VCaP (cell line): Measurements from ENCODE around the gene MORC4.
A peak's percentile ranks its signal among the peaks of the same experiment; 100 is the strongest.

ENCODE experiments used
- H3K27ac ChIP-seq: fragments of 450-650 bp; 2 replicates; pipeline ENCODE4 v1.5.1; 2017
- TF ChIP-seq, protein P1 (sequence below): fragments of 450-650 bp; conservative IDR thresholded peaks from 2 replicates; pipeline ENCODE4 v1.5.1; 2017; ENCODE audit warnings: mild to moderate bottlenecking, moderate library complexity

Gene MORC4

DNA sequence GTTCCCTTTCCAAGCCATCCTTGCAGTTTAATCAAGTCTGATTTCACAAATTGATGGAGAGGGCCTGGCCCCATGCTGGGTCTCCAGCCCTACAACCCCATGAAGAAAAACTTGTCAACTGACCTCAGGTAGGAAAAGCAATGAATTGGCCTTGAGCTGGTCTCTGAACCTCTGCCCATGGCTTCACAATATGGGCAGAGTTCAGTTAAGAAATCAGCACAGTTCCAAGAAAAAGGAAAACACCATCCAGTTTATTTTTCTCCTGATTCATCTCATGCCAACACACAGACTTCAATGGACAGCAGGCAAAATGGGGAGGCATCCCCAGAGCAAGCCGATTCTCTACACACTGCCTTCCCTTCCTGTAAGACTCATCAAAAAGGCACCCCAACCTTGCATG is 100.2 kb downstream of the MORC4 start:
- TF ChIP-seq, protein P1, sequence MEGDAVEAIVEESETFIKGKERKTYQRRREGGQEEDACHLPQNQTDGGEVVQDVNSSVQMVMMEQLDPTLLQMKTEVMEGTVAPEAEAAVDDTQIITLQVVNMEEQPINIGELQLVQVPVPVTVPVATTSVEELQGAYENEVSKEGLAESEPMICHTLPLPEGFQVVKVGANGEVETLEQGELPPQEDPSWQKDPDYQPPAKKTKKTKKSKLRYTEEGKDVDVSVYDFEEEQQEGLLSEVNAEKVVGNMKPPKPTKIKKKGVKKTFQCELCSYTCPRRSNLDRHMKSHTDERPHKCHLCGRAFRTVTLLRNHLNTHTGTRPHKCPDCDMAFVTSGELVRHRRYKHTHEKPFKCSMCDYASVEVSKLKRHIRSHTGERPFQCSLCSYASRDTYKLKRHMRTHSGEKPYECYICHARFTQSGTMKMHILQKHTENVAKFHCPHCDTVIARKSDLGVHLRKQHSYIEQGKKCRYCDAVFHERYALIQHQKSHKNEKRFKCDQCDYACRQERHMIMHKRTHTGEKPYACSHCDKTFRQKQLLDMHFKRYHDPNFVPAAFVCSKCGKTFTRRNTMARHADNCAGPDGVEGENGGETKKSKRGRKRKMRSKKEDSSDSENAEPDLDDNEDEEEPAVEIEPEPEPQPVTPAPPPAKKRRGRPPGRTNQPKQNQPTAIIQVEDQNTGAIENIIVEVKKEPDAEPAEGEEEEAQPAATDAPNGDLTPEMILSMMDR, result no peak
- H3K27ac ChIP-seq, result no peak overlapping the region

DNA sequence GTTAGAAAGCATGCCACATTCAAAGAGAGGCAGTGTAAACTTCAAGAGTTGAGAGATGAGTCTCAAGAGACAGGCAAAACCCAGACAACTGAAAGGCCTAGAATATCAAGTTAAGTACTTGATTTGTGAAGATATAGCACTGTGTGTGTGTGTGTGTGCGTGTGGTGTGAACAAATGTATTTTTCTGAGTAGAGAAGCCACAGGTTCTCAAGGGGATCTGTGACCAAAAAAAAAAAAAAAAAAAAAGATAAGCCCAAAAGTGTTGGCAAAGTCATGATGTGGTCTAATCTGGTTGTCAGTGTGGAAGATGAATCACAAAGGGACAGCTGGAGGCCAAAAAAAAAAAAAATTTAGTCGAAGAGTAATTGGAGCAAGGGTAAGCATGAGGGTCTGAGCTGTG is 100.7 kb downstream of the MORC4 start:
- TF ChIP-seq, protein P1, result no peak

DNA sequence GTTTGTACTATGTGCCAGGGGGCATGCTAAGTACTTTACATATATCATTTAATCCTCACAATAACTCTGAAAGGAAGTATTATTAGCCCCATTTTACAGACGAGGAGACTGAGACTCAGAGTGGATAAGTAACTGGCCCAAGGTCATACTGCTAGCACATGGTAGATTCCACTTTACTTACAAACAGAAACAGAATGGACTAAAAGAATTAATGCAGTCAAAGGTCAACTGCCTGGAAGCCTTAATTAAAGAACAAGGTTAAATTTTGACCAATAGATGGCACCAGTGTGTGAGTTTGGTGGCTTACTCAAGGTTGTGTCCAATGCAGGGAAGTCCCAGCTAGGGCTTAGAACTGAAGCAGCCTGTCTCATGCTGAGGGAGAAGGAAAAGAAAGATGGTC is 101.5 kb downstream of the MORC4 start:
- no peak overlapping the region for H3K27ac ChIP-seq
- TF ChIP-seq, protein P1, result peak; percentile 54

More for the DNA sequence above, 100.7 kb downstream of the MORC4 start:
- H3K27ac ChIP-seq, result no peak overlapping the region

DNA sequence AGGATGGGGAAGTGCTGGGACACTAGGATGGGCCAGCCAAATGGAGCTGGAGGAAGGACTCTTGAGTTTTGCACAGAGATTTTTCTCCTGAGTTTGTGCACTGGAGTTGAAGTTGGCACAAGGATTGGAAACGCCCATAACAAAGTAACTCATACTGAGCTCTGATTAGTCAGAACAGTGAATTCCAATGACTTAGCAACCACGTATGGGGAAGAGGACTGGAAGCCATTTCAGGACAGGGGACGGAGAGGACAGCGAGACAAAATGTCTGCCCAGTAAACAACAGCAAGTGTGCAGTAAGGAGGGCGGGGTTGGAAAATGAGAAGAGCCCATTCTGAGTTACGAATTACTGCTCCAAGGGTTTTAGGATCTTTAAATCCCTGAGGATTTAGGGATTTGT is 102.8 kb downstream of the MORC4 start:
- TF ChIP-seq, protein P1, result no peak
- no peak overlapping the region for H3K27ac ChIP-seq

DNA sequence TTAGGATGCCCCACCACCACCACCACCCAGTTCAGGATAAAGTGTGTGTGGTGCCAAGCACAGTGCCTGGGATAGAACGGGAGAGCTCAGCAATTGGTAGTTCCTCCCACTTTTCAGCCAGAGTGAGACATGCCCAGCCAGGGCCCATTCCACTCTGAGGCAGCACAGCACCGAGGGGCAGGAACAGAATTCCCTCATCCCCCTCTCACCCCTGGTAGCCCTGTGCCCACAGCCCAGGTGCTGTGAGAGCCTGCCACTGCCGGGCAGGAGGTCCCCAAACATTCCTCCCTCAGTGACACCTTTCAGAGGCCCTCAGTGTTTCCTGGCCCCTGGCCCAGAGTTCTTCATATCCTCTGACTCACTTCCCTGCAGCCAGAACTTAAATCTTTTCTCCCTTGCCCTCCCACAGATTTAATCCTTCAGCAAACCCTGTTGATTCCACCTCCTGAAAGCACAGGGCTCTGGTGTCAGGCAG is 105.0 kb downstream of the MORC4 start:
- TF ChIP-seq, protein P1, result no peak

DNA sequence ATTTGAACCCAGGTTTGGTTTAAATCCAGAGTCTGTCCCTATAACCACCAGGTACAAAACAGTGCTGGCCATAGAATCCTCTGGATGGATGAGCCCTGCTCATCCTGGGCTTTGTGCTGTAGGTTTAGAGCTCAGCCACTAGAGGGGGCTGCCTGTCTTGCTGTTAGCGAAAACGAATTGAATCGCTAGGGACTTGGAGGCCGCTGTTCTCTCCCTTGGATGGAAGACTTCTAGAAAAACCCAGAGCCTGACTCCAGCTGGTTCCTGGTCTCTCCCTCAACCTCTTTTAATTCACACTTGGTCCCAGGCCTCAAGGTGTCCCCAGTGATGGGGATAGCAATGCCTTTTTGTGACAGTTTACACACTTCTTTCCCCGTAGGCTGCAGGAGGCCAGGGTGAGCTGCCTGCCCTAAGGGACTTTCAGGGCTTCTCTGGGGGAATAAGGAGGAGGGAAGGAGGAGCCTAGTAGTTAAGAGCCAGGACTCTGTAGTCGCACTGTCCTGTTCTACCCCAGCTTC is 105.6 kb downstream of the MORC4 start:
- TF ChIP-seq, protein P1, result peak; percentile 73
- no peak overlapping the region for H3K27ac ChIP-seq

More for the DNA sequence above, 105.0 kb downstream of the MORC4 start:
- no peak overlapping the region for H3K27ac ChIP-seq

DNA sequence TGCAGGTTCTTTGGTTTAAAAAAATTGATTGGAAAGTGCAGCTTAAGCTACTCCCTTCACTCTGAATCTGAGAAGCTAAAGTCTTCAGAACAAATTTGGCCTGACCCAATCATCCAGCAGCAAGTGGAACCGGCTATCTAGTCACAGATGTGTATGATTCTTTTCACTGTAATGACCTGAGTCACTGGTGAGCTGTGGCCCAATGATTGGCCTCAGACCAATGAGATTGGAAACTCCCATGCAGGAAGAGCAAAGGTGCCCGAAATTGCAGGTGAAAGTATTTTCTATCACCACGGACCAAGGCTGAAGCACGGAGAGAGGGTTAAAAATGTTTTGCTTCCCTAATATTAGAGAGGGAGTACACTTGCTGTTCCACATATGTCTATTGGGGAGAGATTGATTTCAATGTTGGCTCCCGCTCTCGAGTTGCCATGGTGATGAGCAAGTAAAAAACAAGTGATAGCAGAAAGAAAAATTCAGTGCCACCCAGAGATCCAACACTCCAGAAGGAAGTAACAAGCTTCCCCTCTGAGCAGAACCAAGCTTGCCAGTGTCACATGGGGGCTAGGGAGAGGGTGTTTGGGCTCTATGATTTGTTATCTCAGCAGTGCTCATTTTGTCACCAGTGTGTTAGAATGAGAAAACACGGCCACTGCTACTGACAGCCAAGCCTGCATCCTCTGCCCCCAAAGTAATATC is 108.1 kb downstream of the MORC4 start:
- no peak overlapping the region for H3K27ac ChIP-seq

More for the DNA sequence above, 108.1 kb downstream of the MORC4 start:
- TF ChIP-seq, protein P1, result no peak
